Type B pancreatic cell (in vitro differentiated cells): Measurements from ENCODE around the gene CORO2A. TPM values are rescaled to one million over a fixed set of nuclear protein-coding genes. Genes with fewer than 3 reads are reported as not detected.
A peak's percentile ranks its signal among the peaks of the same experiment; 100 is the strongest.
"Not testable (repeated sequence)": the region's sequence is repeated elsewhere in the genome, so short reads cannot be mapped to it uniquely, and the experiment has no call there.

Experiments
- DNase-seq: peaks from one replicate; pipeline ENCODE4 v3.0.0; 2021; ENCODE audit warnings: mixed read lengths; ENCODE audit not compliant: unreplicated experiment; ENCODE audit errors: extremely low spot score
- H3K27ac Mint-ChIP-seq: 2 replicates; pipeline ENCODE4 v1.8.0; 2021; ENCODE audit warnings: mild to moderate bottlenecking, mixed read lengths
- H3K27me3 Mint-ChIP-seq: 2 replicates; pipeline ENCODE4 v1.8.0; 2021; ENCODE audit warnings: mixed read lengths
- H3K36me3 Mint-ChIP-seq: 2 replicates; pipeline ENCODE4 v1.8.0; 2021; ENCODE audit warnings: mixed read lengths
- H3K4me1 Mint-ChIP-seq: one replicate; pipeline ENCODE4 v1.8.0; 2021; ENCODE audit warnings: mixed read lengths; ENCODE audit not compliant: unreplicated experiment
- H3K4me3 Mint-ChIP-seq: 2 replicates; pipeline ENCODE4 v1.8.0; 2021; ENCODE audit warnings: mild to moderate bottlenecking, mixed read lengths
- H3K9me3 Mint-ChIP-seq: 2 replicates; pipeline ENCODE4 v1.8.0; 2021; ENCODE audit warnings: mixed read lengths
- total RNA-seq: library from RNA; stranded (reverse); gene quantifications from 2 replicates; pipeline ENCODE4 v1.2.1, GENCODE V29; 2021; ENCODE audit warnings: low replicate concordance
- TF ChIP-seq, protein P1 (sequence below): fragments of 200-600 bp; sonication (generic); conservative IDR thresholded peaks from 2 replicates; pipeline ENCODE4 v1.5.0; 2021; ENCODE audit warnings: antibody characterized with exemption, mild to moderate bottlenecking

Gene CORO2A
- total RNA-seq, 1 donor from 2014 or later = 9.9 TPM

DNA sequence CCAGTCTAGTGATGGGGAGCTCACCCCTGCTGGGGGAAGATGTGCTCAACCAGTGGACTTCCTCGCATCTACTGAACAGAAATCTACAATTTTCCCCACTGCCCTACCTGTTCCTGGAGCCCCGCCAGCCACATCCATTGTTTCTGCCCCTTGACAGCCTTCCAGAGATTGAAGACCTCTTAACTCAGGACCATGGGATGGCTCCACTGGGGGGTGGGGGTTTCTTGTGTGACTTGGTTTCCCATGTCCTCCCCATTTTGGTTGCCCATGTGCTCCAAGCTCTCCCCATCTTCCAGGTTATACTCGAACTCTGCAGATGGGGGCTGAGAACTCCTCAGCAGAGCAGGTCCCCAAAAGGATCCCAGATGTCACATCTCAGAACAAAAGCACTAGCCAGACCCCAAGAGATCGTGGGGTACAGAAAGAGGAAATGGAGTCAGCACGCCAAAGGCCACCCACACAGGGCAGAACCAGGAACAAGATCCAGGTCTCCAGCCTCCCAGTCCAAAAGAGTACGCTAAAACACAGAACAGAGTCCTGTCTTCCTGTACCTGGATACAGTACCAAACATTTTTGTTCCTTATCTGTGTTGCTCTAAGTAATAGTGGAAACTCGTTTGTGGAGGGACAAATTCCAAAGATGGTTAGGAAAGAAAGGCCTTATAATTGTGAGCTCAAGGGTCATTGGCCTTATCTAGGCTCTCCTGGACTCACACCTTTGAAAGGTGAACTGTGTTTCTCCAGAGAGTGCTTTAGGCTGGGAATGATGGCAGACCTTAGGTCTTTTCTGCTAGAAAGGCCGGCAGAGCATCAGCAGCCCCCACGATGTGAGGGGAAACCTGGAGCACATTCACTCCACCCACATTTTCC, 15.8 kb downstream of the CORO2A start:
- TF ChIP-seq, protein P1, sequence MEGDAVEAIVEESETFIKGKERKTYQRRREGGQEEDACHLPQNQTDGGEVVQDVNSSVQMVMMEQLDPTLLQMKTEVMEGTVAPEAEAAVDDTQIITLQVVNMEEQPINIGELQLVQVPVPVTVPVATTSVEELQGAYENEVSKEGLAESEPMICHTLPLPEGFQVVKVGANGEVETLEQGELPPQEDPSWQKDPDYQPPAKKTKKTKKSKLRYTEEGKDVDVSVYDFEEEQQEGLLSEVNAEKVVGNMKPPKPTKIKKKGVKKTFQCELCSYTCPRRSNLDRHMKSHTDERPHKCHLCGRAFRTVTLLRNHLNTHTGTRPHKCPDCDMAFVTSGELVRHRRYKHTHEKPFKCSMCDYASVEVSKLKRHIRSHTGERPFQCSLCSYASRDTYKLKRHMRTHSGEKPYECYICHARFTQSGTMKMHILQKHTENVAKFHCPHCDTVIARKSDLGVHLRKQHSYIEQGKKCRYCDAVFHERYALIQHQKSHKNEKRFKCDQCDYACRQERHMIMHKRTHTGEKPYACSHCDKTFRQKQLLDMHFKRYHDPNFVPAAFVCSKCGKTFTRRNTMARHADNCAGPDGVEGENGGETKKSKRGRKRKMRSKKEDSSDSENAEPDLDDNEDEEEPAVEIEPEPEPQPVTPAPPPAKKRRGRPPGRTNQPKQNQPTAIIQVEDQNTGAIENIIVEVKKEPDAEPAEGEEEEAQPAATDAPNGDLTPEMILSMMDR = no peak
- H3K9me3 Mint-ChIP-seq = no peaks in the 10 kb centered on the region
- H3K27me3 Mint-ChIP-seq = no peaks in the 10 kb centered on the region
- peak overlapping the region; percentile 33 for H3K27ac Mint-ChIP-seq
- DNase-seq = no peak
- peaks cover 25% of the 10 kb centered on the region for H3K4me1 Mint-ChIP-seq
- no peaks in the 10 kb centered on the region for H3K36me3 Mint-ChIP-seq
- H3K4me3 Mint-ChIP-seq = no peak overlapping the region

DNA sequence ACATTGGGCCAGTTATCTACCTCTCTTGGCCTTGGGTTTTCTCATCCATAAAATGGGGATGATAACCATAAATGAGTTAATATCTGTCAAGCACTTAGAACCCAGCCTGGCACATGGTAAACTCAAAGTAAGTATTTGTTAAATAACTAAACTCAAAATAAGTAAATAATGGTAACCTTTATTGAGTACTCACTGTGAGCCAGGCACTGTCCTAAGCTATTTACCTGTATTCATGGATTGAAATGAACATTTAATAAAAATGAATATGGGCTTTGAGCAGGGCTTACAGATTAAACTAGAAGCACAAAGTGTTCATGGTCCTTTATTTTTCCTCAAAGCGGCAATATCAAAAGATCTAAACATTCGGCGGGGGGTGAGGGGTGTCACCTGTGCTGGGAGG, 16.7 kb downstream of the CORO2A start:
- Mint-ChIP-seq H3K4me3 (no peak overlapping the region), H3K36me3 (no peaks in the 10 kb centered on the region), H3K9me3 (no peaks in the 10 kb centered on the region), H3K4me1 (peaks cover 33% of the 10 kb centered on the region), H3K27me3 (no peaks in the 10 kb centered on the region), H3K27ac (no peak overlapping the region)
- TF ChIP-seq, protein P1 = no peak
- no peak for DNase-seq

DNA sequence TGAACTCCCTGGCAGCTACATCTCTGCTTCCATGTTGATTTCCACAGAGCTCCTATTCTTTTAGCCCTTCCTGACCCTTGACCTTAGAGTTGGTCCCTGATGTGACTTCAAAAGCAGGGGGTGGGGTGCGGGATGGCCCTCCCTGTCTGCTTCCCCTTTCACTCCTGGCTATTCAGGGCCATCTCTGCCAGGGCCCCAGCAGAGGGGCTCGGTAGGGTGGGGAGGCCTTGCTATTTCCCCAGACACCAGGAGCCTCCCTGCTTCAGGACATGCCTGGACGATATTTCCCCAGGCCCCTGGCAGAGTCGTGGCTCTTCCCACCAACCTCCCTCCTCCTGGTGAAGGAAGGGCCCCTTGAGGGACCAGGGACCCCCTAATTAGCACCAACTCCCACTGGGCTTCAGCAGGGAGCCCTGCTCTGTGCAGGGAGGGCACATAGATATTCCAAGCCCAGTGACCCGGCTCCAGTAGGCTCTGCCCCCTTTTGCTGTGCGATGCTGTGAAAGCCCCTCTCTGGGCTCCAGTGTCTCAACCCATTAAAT, 17.3 kb downstream of the CORO2A start:
- no peaks in the 10 kb centered on the region for H3K27me3 Mint-ChIP-seq
- H3K27ac Mint-ChIP-seq = no peak overlapping the region
- no peaks in the 10 kb centered on the region for H3K9me3 Mint-ChIP-seq
- no peaks in the 10 kb centered on the region for H3K36me3 Mint-ChIP-seq
- H3K4me1 Mint-ChIP-seq = peaks cover 35% of the 10 kb centered on the region
- TF ChIP-seq, protein P1 = no peak
- DNase-seq = no peak
- no peak overlapping the region for H3K4me3 Mint-ChIP-seq

DNA sequence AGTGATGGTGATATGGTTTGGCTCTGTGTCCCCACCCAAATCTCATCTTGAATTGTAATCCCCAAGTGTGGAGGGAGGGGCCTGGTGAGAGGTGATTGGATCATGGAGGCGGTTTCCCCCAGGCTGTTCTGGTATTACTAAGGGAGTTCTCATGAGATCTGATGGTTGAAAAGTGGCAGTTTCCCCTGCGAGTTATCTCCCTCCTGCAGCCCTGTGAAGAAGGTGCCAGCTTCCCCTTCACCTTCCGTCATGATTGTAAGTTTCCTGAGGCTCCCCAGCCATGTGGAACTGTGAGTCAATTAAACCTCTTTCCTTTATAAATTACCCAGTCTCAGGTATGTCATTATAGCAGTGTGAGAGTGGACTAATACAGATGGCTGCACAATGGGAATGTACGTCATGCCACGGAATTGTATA, 17.9 kb downstream of the CORO2A start:
- H3K36me3 Mint-ChIP-seq, H3K9me3 Mint-ChIP-seq, H3K4me3 Mint-ChIP-seq, H3K27me3 Mint-ChIP-seq, DNase-seq: not testable (repeated sequence)
- H3K27ac Mint-ChIP-seq = peak overlapping the region; percentile 55
- H3K4me1 Mint-ChIP-seq = peaks cover 37% of the 10 kb centered on the region

DNA sequence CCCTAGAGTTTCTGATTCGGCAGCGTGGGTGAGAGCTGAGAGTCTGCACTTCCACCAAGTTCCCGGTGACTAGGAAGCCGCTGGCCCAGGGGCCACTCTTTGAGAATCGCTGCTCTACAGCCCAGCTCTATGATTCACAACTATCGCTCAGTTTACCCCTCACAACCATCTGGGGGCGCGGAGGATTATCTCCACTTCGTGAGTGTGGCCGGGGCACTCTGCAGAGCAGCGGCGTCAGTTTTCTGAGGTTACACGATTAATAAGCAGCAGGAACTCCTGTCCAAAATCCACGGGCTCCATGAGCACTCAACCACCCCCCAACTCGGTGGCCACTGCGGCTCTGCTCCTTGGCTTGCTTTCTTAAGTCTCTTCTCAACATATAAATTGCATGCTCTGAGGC, 19.3 kb downstream of the CORO2A start:
- TF ChIP-seq, protein P1 = no peak
- H3K36me3 Mint-ChIP-seq = no peaks in the 10 kb centered on the region
- H3K27me3 Mint-ChIP-seq = no peaks in the 10 kb centered on the region
- H3K9me3 Mint-ChIP-seq = no peaks in the 10 kb centered on the region
- no peak for DNase-seq
- H3K27ac Mint-ChIP-seq = peak overlapping the region; percentile 58
- H3K4me3 Mint-ChIP-seq = no peak overlapping the region
- H3K4me1 Mint-ChIP-seq = peaks cover 42% of the 10 kb centered on the region

DNA sequence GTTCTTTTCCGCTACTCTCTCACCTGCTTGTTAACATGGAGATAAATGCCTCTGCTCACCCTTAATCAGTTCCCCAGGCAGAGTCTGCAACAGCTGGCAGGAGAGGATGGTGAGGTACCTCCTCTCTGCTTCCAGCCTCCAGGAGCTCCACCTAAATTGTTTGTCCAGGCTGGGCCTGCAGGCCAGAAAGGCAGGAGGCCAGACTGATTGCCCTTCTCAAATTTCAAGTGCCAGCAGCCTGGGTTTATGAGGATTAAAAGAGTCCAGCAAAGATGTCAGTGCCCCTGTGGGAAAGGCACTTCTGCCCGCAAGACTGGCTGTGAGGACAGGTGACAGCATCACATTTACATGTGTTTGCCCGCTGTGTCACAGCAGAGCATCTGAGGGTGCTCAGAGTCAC, 19.8 kb downstream of the CORO2A start:
- H3K27ac Mint-ChIP-seq = peak overlapping the region; percentile 61
- no peaks in the 10 kb centered on the region for H3K36me3 Mint-ChIP-seq
- H3K4me3 Mint-ChIP-seq = peak overlapping the region; percentile 55
- H3K27me3 Mint-ChIP-seq = no peaks in the 10 kb centered on the region
- no peak for DNase-seq
- TF ChIP-seq, protein P1 = no peak
- peaks cover 45% of the 10 kb centered on the region for H3K4me1 Mint-ChIP-seq
- H3K9me3 Mint-ChIP-seq = no peaks in the 10 kb centered on the region
